NCI-H1417 (cell line): ENCODE measurements around the gene SKOR2.
A peak's percentile ranks its signal among the peaks of the same experiment; 100 is the strongest.

Experiments used
- DNase-seq, 3 experiments: peaks; one replicate each; lab custom pipeline; 2025; lab: John Stamatoyannopoulos, UW

Gene SKOR2

GRCh38 chr18:47260120-47260923 lies 8.9 kb upstream of the SKOR2 start:
- no peak for DNase-seq

GRCh38 chr18:47254341-47254939 lies 3.0 kb upstream of the SKOR2 start:
- DNase-seq: no peak

- DNase-seq: no peak
Measured at GRCh38 chr18:47253101-47253654, 1.7 kb upstream of the SKOR2 start.

GRCh38 chr18:47250391-47251046 lies 941 bp downstream of the SKOR2 start:
- no peak for DNase-seq

- DNase-seq: no peak
Measured at GRCh38 chr18:47249314-47249981, 2.0 kb downstream of the SKOR2 start.

- no peak for DNase-seq
Measured at GRCh38 chr18:47248604-47249313, 2.7 kb downstream of the SKOR2 start.

GRCh38 chr18:47248115-47248603 lies 3.3 kb downstream of the SKOR2 start:
- DNase-seq: no peak

GRCh38 chr18:47247416-47248114 lies 3.9 kb downstream of the SKOR2 start:
- DNase-seq: no peak

GRCh38 chr18:47247036-47247415 lies 4.4 kb downstream of the SKOR2 start:
- DNase-seq: no peak

DNA sequence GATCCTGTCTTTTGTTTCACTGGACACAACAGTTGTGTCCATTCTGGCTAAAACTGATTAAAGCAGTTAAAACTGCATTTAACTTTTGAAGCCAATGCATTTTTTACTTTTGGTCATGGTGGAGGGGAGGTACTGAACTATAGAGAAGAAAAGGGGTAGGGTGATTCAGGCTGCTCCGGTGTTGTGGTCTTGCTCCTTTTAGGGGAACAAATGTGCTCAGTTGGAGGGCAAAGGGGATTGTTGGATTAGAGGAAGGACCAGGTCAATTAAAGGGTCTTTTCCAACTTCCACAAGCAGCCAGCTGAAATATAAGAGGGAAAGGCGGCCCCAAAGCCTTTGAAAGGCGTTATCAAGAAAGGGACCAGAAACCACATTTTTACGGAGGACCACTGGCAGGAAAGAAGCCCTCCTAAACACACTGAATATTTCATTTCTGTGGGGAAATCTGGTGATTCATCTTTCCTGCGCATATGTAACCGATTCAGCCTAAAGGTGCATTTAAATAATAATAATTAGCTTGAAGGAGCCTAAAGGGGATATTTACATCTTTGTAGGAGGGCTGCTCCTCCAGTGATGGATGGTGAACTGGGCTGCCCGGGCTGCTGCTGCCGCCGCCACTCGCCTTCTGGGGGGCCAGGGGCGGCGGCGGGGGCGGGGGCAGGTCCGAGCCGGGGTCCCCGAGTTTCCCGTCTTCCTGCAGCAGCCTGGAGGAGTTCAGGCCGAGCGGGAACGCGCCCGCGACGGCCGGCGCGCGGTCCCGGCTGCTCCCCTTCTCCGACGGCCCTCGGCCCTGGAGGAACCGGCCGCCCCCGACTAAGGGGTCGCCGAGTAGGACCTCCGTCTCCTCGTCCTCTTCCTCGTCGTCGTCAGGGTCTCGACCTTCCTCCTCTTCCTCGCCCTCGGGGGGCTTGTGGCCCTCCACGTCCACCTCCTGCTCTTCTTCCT lies 5.2 kb downstream of the SKOR2 start:
- no peak for DNase-seq

- DNase-seq: peak; percentile 3 to 66 (median 9)
Measured at GRCh38 chr18:47244086-47244485, 7.4 kb downstream of the SKOR2 start.

- no peak for DNase-seq
Measured at GRCh38 chr18:47235096-47235495, 16.4 kb downstream of the SKOR2 start.

GRCh38 chr18:47226660-47227059 lies 24.8 kb downstream of the SKOR2 start:
- no peak for DNase-seq

DNA sequence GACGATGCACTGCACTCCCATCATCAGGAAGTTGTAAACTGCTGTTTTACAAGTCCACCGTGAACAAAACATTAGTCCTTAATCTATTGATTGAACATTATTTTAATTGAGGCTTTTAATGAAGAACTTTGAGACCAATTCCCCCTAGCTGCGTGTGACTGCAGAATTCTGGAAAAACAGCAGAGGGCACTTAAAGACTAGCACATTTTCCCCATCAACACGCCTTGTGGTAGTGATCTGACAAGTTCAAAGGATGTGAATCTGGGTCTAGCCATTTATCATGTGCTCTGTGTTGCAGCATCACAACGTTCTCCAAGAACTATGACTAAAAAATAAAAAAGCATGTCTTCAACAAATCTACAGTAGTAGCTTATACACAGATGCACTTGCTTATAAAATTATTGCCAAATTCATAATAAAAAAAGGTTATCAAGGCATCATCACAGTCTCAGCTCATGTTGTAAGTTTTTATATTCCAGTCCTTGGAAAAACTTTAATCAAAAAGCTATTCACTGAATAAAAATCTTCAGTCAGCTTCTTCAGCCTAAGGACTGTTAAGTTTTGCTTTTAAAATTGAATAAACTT lies 35.8 kb downstream of the SKOR2 start:
- DNase-seq: peak; percentile 4 to 90 (median 55)

GRCh38 chr18:47209171-47209570 lies 42.3 kb downstream of the SKOR2 start:
- no peak for DNase-seq

- peak in 1 of 3 experiments; percentile 20 for DNase-seq
Measured at GRCh38 chr18:47206945-47207637, 44.4 kb downstream of the SKOR2 start.

DNA sequence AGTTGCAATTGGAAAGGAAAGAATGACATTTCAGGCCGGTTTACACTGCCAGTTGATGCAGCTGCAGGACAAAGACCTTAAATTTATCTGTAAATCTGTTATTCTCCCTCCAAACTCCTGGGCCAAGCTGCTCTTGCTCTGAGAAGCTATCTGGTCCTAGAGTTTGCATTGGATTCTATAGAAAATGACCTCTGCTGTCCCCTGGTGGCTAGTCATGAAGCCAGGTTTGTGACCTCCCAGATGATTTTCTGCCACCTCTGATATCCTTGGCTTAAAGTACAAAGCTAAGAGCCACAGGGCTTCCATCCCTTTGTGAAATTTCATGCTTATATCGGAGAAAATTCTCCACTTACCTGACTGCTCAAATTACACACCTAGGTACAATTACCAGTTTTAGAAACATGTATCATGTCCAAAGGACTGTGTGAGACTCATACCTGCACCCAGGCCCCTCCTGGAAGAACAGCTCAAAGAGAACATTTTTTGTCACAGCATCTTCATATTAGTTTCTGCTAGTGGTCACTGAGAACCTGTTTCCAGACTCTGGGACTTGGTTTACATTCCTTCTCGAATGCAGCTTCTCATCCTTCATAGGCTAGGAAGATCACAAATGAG lies 46.4 kb downstream of the SKOR2 start:
- DNase-seq: peak; percentile 36 to 76 (median 49)
